GM21526 (cell line): ENCODE results near the gene PRSS48.
"Not testable (repeated sequence)": the region's sequence is repeated elsewhere in the genome, so short reads cannot be mapped to it uniquely, and the experiment has no call there.

Source experiments
- ATAC-seq: cut with Tn5 transposase; IDR thresholded peaks from one replicate; pipeline ENCODE4 v1.9.1; 2021; ENCODE audit warnings: moderate library complexity; ENCODE audit not compliant: unreplicated experiment, low FRiP score

PRSS48 gene, protein sequence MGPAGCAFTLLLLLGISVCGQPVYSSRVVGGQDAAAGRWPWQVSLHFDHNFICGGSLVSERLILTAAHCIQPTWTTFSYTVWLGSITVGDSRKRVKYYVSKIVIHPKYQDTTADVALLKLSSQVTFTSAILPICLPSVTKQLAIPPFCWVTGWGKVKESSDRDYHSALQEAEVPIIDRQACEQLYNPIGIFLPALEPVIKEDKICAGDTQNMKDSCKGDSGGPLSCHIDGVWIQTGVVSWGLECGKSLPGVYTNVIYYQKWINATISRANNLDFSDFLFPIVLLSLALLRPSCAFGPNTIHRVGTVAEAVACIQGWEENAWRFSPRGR

DNA sequence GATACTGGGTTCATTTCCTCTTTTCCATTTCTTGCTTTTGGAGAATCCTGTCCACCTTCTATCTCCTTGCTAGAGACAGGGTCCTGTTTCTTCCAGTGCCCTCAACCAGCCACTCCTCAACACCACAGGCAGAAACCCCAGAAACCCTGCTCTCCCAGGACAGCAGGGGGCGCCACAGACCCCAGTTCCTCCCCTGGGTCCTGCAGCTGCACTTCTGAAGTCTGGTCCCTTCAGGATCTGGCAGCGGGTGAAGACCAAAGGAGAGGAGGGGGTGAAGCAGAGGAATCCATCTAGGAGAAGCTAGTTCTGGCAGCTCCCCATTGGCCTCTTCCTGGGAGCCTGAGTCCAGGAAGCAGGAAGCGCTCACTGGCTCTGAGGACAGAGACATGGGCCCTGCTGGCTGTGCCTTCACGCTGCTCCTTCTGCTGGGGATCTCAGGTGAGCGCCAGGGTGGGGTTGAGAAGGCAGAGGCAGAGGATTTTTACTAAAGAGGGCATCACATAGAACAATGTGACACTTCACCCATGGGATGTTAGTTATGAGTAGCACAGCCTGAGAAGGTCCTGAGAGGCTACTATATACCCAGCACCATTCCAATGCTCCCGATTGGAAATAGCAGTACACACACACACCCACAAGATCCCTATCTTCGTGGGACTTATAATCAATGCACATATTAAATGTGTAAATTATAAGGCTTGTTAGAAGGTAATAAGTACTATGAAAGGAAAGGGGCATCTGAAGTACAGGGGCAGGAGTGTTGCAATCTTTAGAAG is at the start of gene PRSS48:
Gene PRSS48, plus strand, starts transcription at position 375 of the 776 bp plus-strand sequence. Its CDS starts 12 bp downstream, at position 387.
- no peak for ATAC-seq

DNA sequence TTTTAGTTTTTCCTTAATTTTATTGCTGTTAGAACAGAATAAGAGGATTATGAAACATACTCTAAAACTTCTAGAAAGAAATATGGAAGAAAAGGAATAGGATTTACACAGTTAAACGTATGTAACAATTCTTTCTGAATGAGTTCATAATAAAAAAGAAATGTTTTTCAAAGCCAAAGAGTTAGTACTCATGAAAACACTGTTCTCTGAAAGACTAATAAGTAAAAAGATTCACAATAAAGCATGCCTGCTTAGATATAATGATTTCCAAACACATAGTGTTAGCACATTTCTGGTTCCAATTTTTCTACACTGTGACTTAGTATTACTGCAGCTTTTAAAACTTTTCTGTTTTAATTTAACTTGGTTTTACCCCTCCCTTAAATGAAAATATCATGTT is 49.8 kb upstream of the PRSS48 start:
- ATAC-seq = no peak

DNA sequence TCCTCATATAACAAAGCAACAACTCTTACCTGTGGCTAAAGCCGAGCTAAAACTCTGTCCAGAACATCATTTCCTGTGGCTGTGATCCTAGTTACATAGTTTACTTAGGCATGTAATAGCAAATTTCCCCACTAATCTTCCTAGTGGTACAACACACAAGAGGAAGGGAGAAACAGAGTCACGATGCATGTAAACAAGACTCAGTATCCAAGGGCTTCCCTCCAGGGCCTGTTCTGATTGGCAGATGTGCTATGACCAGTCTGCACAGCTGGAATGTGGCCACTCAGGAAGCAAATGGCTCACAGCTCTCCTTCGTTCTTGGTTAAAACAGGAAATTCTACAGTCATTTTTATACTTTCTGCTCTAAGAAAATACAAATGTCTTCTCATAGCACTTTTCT is 49.2 kb upstream of the PRSS48 start:
- no peak for ATAC-seq

DNA sequence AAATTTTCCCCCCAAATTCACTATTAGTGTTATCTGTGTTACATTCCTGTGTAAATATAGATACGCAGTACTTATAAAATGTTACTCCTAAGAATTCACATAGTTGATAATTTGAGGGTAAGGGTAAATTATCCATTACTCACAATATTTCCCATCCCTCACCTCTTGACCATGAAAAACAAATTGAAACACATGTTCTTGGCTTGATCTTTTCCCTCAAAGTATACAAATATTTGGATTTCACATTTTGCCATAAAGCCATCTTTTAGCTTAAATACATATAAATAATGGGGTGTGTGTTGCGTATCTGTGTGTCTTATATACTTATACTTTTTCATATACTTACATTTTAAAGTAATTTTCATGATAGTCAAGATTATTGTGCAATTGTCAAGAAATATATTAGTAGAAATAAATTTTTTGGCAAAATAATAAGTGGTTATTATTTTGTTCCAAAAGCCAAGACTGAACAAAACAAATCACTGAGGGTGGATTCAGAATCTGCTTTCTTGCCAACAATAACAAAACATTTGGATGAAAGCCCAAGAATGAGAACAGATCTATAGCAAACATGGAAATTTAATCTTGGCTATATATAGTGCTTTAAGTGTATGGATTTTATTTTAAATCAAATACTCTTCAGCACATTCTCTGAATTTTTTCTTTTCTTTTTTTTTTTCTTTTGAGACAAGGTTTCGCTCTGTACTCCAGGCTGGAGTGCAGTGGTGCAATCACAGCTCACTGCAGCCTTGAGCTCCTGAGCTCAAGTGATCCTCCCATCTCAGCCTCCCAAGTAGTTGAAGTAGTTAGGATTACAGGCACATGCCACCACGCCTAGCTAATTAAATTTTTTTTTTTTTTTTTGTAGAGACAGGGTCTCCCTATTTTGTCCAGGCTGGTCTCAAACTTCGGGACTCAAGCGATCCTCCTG is 48.5 kb upstream of the PRSS48 start:
- no peak for ATAC-seq

DNA sequence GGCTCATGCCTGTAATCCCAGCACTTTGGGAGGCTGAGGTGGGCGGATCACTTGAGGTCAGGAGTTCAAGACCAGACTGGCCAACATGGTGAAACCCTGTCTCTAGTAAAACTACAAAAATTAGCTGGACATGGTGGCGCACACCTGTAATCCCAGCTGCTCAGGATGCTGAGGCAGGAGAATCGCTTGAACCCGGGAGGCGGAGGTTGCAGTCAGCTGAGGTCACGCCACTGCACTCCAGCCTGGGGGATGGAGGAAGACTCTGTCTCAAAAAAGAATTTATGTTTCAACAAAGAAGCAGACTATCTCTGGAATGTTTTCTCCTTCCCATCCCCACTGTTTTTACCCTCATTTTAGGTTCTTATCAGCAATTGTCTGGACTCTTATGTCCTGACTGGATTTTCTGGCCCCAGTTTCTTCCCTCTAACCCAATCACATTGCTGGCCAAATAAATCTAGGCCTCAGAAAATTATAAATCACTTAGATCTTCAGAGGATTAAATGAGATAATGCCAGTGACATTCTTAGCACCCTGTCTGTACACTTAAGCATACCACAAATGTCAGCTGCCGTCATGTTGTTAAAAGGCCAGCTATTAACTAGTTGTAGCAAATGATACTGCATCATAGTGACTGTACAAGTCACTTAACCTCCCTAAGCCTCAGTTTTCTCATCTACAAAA is 44.9 kb upstream of the PRSS48 start:
- ATAC-seq = no peak

DNA sequence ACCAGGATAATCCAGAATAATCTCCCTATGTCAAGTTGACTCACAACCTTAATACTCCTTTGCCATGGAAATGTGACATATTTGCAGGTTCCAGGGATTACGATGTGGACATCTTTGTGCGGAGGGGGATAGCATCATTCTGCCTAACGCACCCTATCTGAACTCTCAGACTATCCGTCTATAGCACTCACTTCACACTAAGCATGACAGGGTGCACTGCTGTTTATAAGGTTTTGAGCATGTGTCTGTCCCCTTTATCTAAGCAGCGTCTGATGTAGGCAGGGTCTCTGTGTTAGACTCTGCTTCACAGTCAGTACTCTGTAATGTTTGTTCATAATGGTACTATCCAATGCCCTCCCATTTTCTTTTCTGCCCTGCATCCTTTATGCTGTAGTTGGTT is 43.4 kb upstream of the PRSS48 start:
- ATAC-seq = no peak

DNA sequence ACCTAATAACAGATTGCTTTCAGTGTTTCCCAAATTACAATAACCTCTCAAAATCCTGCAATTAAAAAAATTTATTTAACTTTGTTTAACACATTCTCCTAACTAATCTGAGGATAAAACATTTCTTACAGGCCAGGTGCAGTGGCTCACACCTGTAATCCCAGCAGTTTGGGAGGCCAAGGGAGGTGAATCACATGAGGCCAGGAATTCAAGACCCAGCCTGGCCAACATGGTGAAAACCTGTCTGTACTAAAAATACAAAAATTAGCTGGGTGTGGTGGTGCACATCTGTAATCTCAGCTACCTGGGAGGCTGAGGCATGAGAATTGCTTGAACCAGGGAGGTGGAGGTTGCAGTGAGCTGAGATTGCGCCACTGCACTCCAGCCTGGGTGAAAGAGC is 41.6 kb upstream of the PRSS48 start:
- not testable (repeated sequence) for ATAC-seq

DNA sequence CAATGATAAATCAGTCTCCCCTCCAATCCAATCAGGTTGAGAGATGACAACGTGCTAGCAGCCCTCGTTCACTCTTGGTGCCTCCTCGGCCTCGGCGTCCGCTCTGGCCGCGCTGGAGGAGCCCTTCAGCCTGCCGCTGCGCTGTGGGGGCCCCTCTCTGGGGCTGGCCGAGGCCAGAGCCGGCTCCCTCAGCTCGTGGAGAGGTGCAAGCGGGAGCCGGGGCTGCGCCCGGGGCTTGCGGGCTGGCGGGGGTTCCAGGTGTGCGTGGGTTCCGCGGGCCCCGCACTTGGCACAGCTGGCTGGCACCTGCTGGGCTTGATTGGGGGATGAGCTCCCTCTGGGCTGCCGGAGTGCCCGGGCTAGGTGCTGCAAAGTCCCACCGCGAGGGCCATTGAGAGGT is 40.9 kb upstream of the PRSS48 start:
- no peak for ATAC-seq

DNA sequence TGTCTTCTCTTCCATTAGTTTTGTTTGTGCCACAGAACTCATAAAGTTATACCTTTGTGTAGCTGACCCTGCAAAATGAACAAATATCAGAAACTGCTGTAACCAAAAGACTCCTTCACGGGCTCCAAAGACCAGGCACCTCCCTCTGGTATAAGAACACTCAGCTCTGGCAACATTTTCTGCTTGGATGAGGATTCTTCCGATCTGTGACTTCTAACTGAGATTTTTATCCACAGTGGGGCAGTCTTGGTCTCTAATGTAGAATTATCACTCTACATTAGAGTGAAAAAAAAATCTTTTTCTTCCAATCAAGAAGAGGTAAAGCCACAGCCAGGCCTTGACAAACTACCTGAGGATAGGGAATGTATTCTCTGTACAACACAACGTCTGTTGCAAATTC is 38.5 kb upstream of the PRSS48 start:
- ATAC-seq = no peak

DNA sequence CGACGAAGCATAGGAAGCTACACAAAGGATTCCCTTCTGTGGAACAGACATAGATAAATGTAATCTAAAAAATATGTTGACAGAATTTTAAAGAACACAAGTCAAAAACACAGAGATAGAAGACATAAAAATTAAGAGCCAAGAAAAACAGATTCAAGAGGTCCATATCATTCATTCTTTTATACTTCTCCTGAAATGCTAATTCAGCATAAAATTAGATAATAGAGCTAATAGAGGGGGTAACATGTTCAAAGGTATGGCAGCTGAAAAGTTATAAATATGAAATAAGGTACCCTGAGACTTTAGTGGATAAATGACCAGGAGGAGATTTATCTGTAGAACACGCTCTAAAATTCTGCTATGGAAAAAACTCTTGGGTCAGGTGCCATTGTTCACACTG is 37.4 kb upstream of the PRSS48 start:
- ATAC-seq = no peak

DNA sequence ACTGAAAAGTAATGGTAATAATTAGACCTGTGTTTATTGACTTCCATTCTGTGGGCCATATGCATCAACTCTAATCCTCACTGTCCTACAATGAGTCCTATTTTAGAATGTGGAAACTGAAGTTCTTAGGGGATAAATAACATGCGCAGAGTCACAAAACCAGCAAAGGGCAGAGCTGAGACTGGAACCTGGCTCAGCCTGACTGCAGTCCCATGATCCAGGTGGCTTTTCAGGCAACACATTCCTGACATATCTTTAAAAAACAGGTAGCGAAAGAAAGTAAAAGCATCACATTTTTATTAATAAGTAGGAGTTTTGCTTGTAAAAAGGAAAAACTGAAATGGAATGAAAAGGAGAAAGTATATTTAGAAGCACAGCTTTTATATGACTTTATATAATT is 34.7 kb upstream of the PRSS48 start:
- no peak for ATAC-seq

DNA sequence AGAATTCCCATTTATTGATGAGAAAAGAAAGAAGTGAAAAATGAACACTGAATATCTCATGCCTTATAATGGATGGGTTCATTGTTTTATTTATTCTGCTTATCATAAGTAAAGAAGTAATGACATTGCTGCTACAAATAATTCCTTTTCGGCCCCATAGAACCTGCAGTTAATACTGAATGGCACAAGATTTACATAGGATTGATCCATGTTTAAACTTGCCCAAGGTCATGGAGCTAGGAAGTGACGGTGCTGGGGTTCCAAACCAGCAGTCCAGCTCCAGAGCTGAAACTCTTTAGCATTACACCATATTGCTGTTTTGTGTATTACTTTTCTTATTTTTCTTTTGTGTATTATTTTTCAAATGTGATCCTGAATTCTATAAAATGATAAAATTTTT is 30.2 kb upstream of the PRSS48 start:
- ATAC-seq = no peak

DNA sequence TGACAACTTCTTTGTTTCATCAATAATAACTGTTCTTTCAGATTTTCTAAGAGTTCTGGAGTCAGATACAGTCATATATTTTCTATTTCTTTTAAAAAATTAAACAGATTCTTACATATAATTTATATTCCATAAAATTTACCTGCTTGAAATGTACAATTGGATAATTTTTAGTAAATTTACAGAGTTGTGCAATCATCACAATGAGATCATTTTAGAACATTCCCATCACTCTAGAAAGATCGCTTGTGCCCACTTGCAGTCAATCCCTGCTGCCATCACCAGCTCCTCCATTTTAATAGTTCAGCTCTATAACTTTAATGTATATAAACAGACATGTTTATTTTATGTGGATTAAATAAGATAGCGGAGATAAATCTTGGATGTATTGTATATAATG is 29.6 kb upstream of the PRSS48 start:
- no peak for ATAC-seq

DNA sequence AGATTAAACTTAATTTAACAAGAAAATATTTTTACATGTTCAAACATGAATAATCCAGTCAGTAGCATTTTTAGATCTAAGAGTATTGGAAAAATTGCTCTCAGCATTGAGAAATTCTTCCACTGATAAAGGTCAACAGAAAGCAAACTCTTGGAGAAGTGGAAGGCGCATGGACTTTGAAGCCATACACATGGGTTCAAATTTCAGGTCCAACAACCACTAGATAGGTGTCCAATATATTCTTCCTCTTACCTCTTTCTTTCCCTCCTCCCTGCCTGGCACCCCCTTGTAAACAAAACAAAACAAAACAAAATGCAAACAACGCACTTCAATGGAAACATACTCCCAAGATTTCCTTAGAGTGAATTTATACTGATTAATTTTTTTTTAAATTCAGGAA is 28.4 kb upstream of the PRSS48 start:
- no peak for ATAC-seq

DNA sequence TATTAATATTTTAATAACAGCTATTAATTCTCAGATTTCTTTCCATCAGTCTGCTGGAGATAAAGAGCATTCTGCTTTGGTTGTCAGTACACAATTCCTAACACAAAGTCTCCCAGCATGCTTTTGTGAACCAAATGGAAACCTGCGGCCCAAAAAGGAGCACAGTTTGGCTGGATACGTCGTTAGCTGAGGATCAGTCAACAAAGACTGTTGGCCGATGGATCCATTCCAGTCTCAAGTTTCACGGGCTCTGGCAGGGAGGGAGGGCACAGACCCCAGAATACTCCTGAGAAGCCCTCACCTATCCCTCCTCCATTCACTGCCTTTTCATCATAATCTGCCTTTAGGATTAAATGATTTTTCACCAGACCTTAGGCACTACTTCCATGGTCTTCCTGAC is 26.3 kb upstream of the PRSS48 start:
- ATAC-seq = no peak

DNA sequence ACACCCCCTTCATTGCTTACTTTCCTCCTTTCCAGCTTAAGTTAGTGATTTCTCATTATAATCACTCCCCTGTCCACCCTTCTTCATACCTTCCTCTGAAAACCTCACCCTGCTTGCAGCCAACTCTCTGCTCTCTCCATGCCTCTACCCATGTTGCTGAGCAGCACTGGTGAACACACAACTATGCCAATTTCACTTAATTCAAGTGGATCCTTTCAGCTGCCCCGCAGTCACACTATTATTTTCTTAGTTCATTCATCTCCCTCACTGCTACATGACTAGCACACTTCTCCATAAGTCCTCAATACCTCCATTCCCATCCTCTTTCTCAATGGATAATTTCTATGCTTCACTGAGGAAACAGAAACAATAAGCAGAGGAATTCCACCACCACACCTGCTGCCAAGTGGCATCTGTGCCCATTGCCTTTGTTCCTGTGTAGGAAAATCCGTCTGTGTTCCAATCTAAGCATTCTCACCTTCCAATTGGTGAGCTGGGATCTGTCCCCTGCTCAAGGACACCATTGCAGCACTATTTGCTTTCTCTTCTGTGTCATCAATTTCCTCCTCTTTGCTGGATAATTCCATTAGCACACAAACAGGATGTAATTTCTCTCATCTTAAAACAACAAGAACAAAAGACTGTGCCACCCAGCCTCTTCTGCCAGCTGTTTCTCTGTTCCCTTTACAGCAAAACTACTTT is 25.2 kb upstream of the PRSS48 start:
- ATAC-seq = no peak

DNA sequence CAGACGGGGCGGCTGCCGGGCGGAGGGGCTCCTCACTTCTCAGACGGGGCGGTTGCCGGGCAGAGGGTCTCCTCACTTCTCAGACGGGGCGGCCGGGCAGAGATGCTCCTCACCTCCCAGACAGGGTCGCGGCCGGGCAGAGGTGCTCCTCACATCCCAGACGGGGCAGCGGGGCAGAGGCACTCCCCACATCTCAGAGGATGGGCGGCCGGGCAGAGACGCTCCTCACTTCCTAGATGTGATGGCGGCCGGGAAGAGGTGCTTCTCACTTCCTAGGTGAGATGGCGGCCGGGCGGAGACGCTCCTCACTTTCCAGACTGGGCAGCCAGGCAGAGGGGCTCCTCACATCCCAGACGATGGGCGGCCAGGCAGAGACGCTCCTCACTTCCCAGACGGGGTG is 21.7 kb upstream of the PRSS48 start:
- ATAC-seq = not testable (repeated sequence)

DNA sequence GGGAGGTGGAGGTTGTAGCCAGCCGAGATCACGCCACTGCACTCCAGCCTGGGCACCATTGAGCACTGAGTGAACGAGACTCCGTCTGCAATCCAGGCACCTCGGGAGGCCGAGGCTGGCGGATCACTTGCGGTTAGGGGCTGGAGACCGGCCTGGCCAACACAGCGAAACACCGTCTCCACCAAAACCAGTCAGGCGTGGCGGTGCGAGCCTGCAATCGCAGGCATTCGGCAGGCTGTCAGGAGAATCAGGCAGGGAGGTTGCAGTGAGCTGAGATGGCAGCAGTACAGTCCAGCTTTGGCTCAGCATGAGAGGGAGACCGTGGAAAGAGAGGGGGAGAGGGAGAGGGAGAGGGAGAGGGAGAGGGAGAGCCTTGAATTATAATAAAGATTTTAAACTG is 21.3 kb upstream of the PRSS48 start:
- not testable (repeated sequence) for ATAC-seq

DNA sequence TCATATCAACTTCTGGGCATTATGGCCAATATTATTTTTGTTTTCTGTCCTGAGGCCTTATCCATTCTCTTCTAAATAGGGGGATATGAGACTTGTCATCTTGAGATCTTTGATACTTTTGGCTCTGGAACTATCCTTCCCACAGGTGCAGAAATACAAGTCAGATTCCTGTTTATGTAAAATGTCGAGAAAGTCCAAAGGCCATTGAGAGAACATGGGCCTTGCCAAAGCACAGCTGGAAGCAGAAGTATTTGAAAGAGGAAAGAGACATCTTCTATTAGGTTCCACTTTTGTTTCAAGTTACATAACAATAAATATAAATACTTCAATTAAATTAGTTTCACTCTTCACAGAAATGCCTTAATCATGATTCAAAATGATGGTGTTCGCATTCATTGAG is 20.8 kb upstream of the PRSS48 start:
- ATAC-seq = no peak

DNA sequence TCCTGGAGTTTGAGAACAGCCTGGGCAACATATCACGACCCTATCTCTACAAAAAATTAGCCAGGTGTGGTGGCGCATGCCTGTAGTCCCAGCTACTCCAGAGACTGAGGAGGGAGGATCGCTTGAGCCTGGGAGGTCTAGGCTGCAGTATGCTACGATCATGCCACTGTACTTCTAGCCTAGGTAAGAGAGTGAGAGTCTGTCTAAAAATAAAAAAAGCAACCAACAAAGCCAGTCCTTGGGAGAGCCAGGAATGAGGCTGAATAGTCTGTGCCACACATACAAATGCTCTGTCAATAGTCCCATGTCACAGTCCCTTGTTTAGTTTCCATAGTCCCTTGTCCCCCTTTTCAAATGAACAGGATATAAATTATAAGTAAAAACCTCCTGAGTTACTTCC is 19.3 kb upstream of the PRSS48 start:
- ATAC-seq = no peak
